ENCODE measurements around the gene RNASE12.
A peak's percentile ranks its signal among the peaks of the same experiment; 100 is the strongest.
"Not testable (repeated sequence)": the region's sequence is repeated elsewhere in the genome, so short reads cannot be mapped to it uniquely, and the experiment has no call there.

The RNASE12 gene

GRCh38 chr14:20591235-20591634, at the start of gene RNASE12:
Gene RNASE12 (minus strand): TSS chr14:20591376. CDS start chr14:20590723, 653 bp downstream.
- no peak for DNase-seq

GRCh38 chr14:20632831-20633691, 41.9 kb upstream of the RNASE12 start:
- DNase-seq, result peak; percentile 34

- no peak for DNase-seq
Measured at GRCh38 chr14:20632448-20632830, 41.3 kb upstream of the RNASE12 start.

- peak; percentile 34 for DNase-seq
Measured at GRCh38 chr14:20631880-20632389, 40.8 kb upstream of the RNASE12 start.

- peak; percentile 62 for DNase-seq
Measured at GRCh38 chr14:20631023-20631879, 40.1 kb upstream of the RNASE12 start.

- peak; percentile 79 for DNase-seq
Measured at GRCh38 chr14:20630340-20631022, 39.3 kb upstream of the RNASE12 start.

GRCh38 chr14:20628063-20628854, 37.1 kb upstream of the RNASE12 start:
- no peak for DNase-seq

- DNase-seq, result no peak
Measured at GRCh38 chr14:20627346-20628027, 36.3 kb upstream of the RNASE12 start.

- DNase-seq, result no peak
Measured at GRCh38 chr14:20626274-20626673, 35.1 kb upstream of the RNASE12 start.

- DNase-seq, result no peak
Measured at GRCh38 chr14:20624495-20625070, 33.4 kb upstream of the RNASE12 start.

- no peak for DNase-seq
Measured at GRCh38 chr14:20623798-20624197, 32.6 kb upstream of the RNASE12 start.

GRCh38 chr14:20622816-20623291, 31.7 kb upstream of the RNASE12 start:
- no peak for DNase-seq

- DNase-seq, result no peak
Measured at GRCh38 chr14:20620798-20621478, 29.8 kb upstream of the RNASE12 start.

- DNase-seq, result not testable (repeated sequence)
Measured at GRCh38 chr14:20619688-20620087, 28.5 kb upstream of the RNASE12 start.

- no peak for DNase-seq
Measured at GRCh38 chr14:20618271-20618749, 27.1 kb upstream of the RNASE12 start.

GRCh38 chr14:20617138-20618003, 26.2 kb upstream of the RNASE12 start:
- no peak for DNase-seq

GRCh38 chr14:20615996-20616395, 24.8 kb upstream of the RNASE12 start:
- no peak for DNase-seq

- DNase-seq, result no peak
Measured at GRCh38 chr14:20614038-20614840, 23.1 kb upstream of the RNASE12 start.
